GM18498 (cell line): ENCODE results near the gene PTH.

ENCODE experiments used
- ATAC-seq: cut with Tn5 transposase; IDR thresholded peaks from one replicate; pipeline ENCODE4 v1.9.1; 2021; ENCODE audit warnings: mild to moderate bottlenecking, moderate library complexity; ENCODE audit not compliant: unreplicated experiment

PTH gene

GRCh38 chr11:13495929-13496328 is at the start of gene PTH:
Gene PTH, minus strand, starts transcription at chr11:13495997. Its CDS starts 3,142 bp downstream, at chr11:13492855.
- no peak for ATAC-seq

GRCh38 chr11:13538044-13538443 is 42.2 kb upstream of the PTH start:
- no peak for ATAC-seq

- no peak for ATAC-seq
These were observed 40.0 kb upstream of the PTH start for GRCh38 chr11:13535819-13536218.

- no peak for ATAC-seq
These were observed 38.6 kb upstream of the PTH start for GRCh38 chr11:13534358-13534757.

- ATAC-seq, result no peak
These were observed 29.5 kb upstream of the PTH start for GRCh38 chr11:13525257-13525656.

GRCh38 chr11:13503393-13503792 is 7.6 kb upstream of the PTH start:
- no peak for ATAC-seq

GRCh38 chr11:13502492-13502891 is 6.7 kb upstream of the PTH start:
- no peak for ATAC-seq

- ATAC-seq, result no peak
These were observed 1.7 kb downstream of the PTH start for GRCh38 chr11:13494051-13494450.

- ATAC-seq, result no peak
These were observed 8.2 kb downstream of the PTH start for GRCh38 chr11:13487661-13488030.

- peak; percentile 47 for ATAC-seq
These were observed 8.7 kb downstream of the PTH start for GRCh38 chr11:13486926-13487660.

- no peak for ATAC-seq
These were observed 15.6 kb downstream of the PTH start for GRCh38 chr11:13480198-13480597.

- no peak for ATAC-seq
These were observed 16.1 kb downstream of the PTH start for GRCh38 chr11:13479688-13480087.

GRCh38 chr11:13475091-13475490 is 20.7 kb downstream of the PTH start:
- ATAC-seq, result no peak

GRCh38 chr11:13473013-13473722 is 22.6 kb downstream of the PTH start:
- ATAC-seq, result no peak

- ATAC-seq, result no peak
These were observed 27.0 kb downstream of the PTH start for GRCh38 chr11:13468750-13469149.

- ATAC-seq, result no peak
These were observed 29.9 kb downstream of the PTH start for GRCh38 chr11:13465909-13466371.

- ATAC-seq, result no peak
These were observed 32.0 kb downstream of the PTH start for GRCh38 chr11:13463779-13464290.

GRCh38 chr11:13462901-13463778 is 32.7 kb downstream of the PTH start, which contains the start of gene BTBD10:
Gene BTBD10, minus strand, starts transcription at chr11:13463222. Its CDS starts 18,098 bp downstream, at chr11:13445124.
- peak; percentile 98 for ATAC-seq

- ATAC-seq, result peak; percentile 35
These were observed 33.4 kb downstream of the PTH start for GRCh38 chr11:13462311-13462900.

- ATAC-seq, result no peak
These were observed 34.5 kb downstream of the PTH start for GRCh38 chr11:13461291-13461690.
